Panc1 (cell line): Measurements from ENCODE around the gene MFAP5. TPM values are rescaled to one million over a fixed set of nuclear protein-coding genes. Genes with fewer than 3 reads are reported as not detected.

Experiments used
- ATAC-seq: fragments of 200-7000 bp; cut with Tn5 transposase; 2 replicates; pipeline ENCODE4 v1.9.1; 2020; ENCODE audit warnings: mild to moderate bottlenecking, moderate library complexity
- BruUV-seq: library from RNA; stranded (reverse); fragments of 400-500 nt; replicated peaks from 2 replicates; lab custom pipeline; 2021; lab: Mats Ljungman, UMichigan
- CTCF ChIA-PET: fragments of 300-600 bp; sonication (Branson Sonifier 250); formaldehyde crosslinking; loops from one replicate; lab custom pipeline; 2022; ENCODE audit warnings: antibody characterized with exemption; lab: Charles Lee
- POLR2A ChIA-PET: fragments of 300-600 bp; sonication (Branson Sonifier 250); formaldehyde crosslinking; loops from one replicate; lab custom pipeline; 2022; ENCODE audit warnings: antibody characterized with exemption; lab: Charles Lee
- DNase-seq: peaks from one replicate; pipeline ENCODE4 v3.0.0-alpha.2; 2010; ENCODE audit warnings: low read depth, low spot score
- H3K27ac ChIP-seq: 2 replicates; pipeline ENCODE4 v1.5.1; 2011; ENCODE audit warnings: mild to moderate bottlenecking, low read length, inconsistent platforms
- H3K27me3 ChIP-seq: fragments of 200-500 bp; sonication (Bioruptor generic); 2 replicates; pipeline ENCODE4 v1.6.0; 2014; ENCODE audit warnings: low read length, inconsistent platforms; ENCODE audit not compliant: control insufficient read depth, insufficient read depth
- H3K36me3 ChIP-seq: fragments of 200-500 bp; sonication (Bioruptor generic); 2 replicates; pipeline ENCODE4 v1.5.1; 2014; ENCODE audit warnings: inconsistent platforms, mild to moderate bottlenecking, low read length, moderate library complexity; ENCODE audit not compliant: control insufficient read depth, insufficient read depth
- H3K4me1 ChIP-seq: 2 replicates; pipeline ENCODE4 v1.5.1; 2011; ENCODE audit warnings: inconsistent platforms, mild to moderate bottlenecking, low read length, moderate library complexity; ENCODE audit not compliant: control insufficient read depth, insufficient read depth
- H3K4me3 ChIP-seq, 2 experiments: 2 replicates each; pipeline ENCODE4 v1.5.1; 2011 to 2012; ENCODE audit warnings: low read depth in 2 of 2, low read length in 2 of 2, mild to moderate bottlenecking in 2 of 2, inconsistent platforms in 1 of 2, moderate library complexity in 1 of 2
- H3K9me3 ChIP-seq: fragments of 200-500 bp; sonication (Bioruptor generic); 2 replicates; pipeline ENCODE4 v1.5.1; 2014; ENCODE audit warnings: low read depth, mild to moderate bottlenecking, inconsistent platforms, low read length, moderate library complexity; ENCODE audit not compliant: control insufficient read depth, insufficient read depth
- CTCF ChIP-seq: fragments of 450-650 bp; IDR thresholded peaks from 2 replicates; pipeline ENCODE4 v1.5.1; 2017; ENCODE audit warnings: mild to moderate bottlenecking
- POLR2AphosphoS5 ChIP-seq: IDR thresholded peaks from 2 replicates; pipeline ENCODE4 v1.6.1; 2012; ENCODE audit warnings: mild to moderate bottlenecking, low read depth, low read length, moderate library complexity
- REST ChIP-seq, 2 experiments: IDR thresholded peaks; 2 replicates each; pipeline ENCODE4 v1.6.1; 2011 to 2012; ENCODE audit warnings: low read depth in 2 of 2, control low read depth in 1 of 2, low read length in 1 of 2, mild to moderate bottlenecking in 1 of 2, moderate library complexity in 1 of 2; ENCODE audit not compliant: insufficient read depth in 1 of 2
- SIN3A ChIP-seq: IDR thresholded peaks from 2 replicates; pipeline ENCODE4 v1.6.1; 2012; ENCODE audit warnings: low read depth, mild to moderate bottlenecking, low read length, moderate library complexity, borderline replicate concordance; ENCODE audit not compliant: insufficient read depth
- TCF7L2 ChIP-seq: IDR thresholded peaks from 2 replicates; pipeline ENCODE4 v1.6.1; 2011; ENCODE audit warnings: mild to moderate bottlenecking, low read depth, low read length, inconsistent platforms
- in situ Hi-C: cut with HindIII; loops from 2 replicates; pipeline ENCODE4 v1.10.0; 2016; ENCODE audit warnings: low sequenced_read_pairs, low pct_unique_long_range_greater_than_20kb
- intact Hi-C: fragments of 100-400 bp; cut with micrococcal nuclease; formaldehyde crosslinking; loops from one replicate; pipeline ENCODE4 v1.10.0; 2022; ENCODE audit not compliant: unreplicated experiment
- total RNA-seq: library from RNA; stranded (reverse); gene quantifications from one replicate; pipeline ENCODE4 v1.2.1, GENCODE V29; 2021; ENCODE audit not compliant: unreplicated experiment

Gene MFAP5
- total RNA-seq, 1 experiment from 2014 or later: not detected

GRCh38 chr12:8695116-8695515 lies 32.5 kb upstream of the MFAP5 start:
- no peak for DNase-seq
- Histone ChIP-seq H3K27ac (no peak overlapping the region), H3K27me3 (no peaks in the 10 kb centered on the region), H3K9me3 (no peaks in the 10 kb centered on the region), H3K4me3 (no peak overlapping the region), H3K4me1 (peaks cover 5% of the 10 kb centered on the region; the same call in 1 of the 2 replicates), H3K36me3 (no peaks in the 10 kb centered on the region)
- TF ChIP-seq REST (IDR thresholded peaks at IDR 0.05; ENCODE audit: insufficient read depth in 1 of 2, low read depth in 2 of 2, low read length in 1 of 2) (no peak), TCF7L2 (no peak), SIN3A (no peak), POLR2AphosphoS5 (no peak), CTCF (no peak)
- no peak for ATAC-seq
- BruUV-seq: no TSS peak
- in situ Hi-C loops (no loop called here), intact Hi-C loops (no loop called here)
- ChIA-PET POLR2A (no interaction called here), CTCF (interaction anchor here (0.7 kb wide), 1 partner anchor 1006 kb away, joined by 11 read pairs; no protein-coding TSS in a partner anchor)

DNA sequence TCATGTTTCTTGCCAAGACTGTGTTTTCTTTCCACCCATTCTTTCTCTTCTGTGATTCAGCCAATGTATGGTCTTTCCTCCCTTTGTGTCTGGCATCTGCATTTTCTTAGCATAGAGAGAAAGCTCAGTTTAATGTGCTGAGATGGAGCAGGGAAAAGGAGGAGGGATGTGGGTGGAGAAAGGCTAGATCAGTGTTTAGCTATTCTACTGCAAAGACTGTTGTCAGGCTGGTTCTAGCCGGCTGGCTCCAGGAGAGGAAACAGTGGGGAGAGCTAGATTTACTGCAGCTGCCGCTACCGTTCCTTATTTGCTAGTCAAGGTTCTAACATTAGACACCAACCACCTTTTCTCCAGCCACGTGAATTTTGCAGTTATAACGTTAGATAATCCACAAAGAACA lies 29.9 kb upstream of the MFAP5 start:
- POLR2A ChIA-PET: no interaction called here
- CTCF ChIA-PET: no interaction called here
- H3K4me1 ChIP-seq: no peaks in the 10 kb centered on the region
- in situ Hi-C loops (no loop called here), intact Hi-C loops (no loop called here)
- DNase-seq (no peak), ATAC-seq (no peak)
- H3K27me3 ChIP-seq: no peaks in the 10 kb centered on the region
- no peak overlapping the region for H3K4me3 ChIP-seq
- H3K27ac ChIP-seq: no peak overlapping the region
- TF ChIP-seq SIN3A (no peak), REST (IDR thresholded peaks at IDR 0.05; ENCODE audit: insufficient read depth in 1 of 2, low read depth in 2 of 2, low read length in 1 of 2) (no peak), POLR2AphosphoS5 (no peak), CTCF (no peak), TCF7L2 (no peak)
- H3K36me3 ChIP-seq: no peaks in the 10 kb centered on the region
- no TSS peak for BruUV-seq
- no peaks in the 10 kb centered on the region for H3K9me3 ChIP-seq
